GM12874 (cell line): ENCODE measurements around the gene RBMS3.

Experiments
- TF ChIP-seq, protein P1 (sequence below): IDR thresholded peaks from 2 replicates; pipeline ENCODE4 v1.5.1; 2011; ENCODE audit warnings: low read depth, mild to moderate bottlenecking, control low read depth, low read length, moderate library complexity; ENCODE audit not compliant: insufficient read depth

Gene RBMS3

DNA sequence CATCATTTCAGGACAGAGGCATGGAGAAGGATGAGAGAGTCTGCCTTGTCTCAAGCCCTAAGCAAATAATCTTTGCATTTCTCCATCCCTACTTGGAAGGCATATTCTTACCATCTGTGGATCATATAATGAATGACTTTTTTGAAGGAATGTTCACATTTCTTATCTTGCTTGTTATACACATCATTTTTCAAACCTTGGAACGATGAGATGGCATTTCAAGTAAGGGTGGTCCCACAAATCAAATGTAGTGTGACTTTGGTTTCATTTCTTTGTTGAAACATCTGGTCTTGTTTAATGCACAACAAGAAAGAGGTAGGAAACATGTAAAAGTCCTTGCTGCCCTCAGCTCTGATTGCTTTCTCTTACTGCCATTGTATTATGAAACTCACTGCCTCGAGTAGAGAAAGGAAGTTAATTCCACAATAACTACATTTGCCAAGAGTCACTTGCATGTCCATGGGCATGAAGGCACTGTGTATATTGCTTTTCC is 32.1 kb downstream of the RBMS3 start:
- TF ChIP-seq, protein P1, sequence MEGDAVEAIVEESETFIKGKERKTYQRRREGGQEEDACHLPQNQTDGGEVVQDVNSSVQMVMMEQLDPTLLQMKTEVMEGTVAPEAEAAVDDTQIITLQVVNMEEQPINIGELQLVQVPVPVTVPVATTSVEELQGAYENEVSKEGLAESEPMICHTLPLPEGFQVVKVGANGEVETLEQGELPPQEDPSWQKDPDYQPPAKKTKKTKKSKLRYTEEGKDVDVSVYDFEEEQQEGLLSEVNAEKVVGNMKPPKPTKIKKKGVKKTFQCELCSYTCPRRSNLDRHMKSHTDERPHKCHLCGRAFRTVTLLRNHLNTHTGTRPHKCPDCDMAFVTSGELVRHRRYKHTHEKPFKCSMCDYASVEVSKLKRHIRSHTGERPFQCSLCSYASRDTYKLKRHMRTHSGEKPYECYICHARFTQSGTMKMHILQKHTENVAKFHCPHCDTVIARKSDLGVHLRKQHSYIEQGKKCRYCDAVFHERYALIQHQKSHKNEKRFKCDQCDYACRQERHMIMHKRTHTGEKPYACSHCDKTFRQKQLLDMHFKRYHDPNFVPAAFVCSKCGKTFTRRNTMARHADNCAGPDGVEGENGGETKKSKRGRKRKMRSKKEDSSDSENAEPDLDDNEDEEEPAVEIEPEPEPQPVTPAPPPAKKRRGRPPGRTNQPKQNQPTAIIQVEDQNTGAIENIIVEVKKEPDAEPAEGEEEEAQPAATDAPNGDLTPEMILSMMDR: no peak

DNA sequence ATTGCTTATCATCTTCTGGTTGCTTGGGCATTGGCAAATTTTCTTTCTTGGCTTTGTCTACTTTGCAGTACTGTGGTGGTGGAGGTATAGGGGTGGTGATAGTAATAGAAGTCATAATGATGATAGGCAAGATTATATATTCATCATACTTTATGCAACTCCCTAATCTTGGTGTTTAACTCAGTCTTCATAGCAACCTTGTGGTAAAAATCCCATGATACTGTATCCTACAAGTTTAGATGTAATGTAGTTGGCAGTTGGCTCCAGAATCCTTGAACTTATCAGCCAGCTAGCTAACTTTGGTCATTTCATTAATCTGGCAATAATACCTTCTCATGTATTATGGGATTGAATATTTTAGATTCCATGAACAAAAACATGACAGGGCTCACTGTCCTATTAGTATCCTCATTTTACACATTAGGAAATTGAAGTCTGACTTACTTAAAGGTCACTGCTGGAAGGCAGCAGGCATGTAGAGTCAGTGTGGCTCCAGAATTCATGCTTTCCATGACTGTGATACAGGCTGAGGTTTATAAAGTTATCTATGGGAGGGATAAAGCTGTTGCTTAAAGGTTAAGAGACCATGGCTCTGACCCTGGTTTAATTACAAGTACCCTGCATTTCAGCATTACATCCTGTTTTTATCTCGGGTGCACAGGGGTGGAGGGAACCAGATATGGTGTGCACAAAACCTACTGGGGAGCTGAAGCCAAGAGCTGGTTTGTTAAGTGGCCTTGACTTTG is 33.3 kb downstream of the RBMS3 start:
- TF ChIP-seq, protein P1: no peak

DNA sequence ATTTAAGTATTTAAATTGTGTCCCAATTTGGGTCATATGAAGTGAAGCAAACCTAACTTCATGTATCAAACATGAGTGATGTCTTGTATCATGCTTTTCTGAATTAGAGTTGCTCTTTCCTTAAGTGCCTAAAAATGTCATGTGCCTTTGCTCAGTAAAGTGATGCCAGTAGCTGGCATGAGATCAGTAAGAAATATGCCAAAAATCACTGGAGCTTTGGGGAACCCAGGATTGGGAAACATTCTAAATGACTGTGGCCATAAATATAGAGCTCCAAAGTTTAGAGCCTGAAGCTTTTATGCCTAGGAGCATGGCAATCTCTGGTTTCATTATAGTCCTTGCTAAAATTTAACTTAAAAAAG is 33.8 kb downstream of the RBMS3 start:
- TF ChIP-seq, protein P1: no peak

DNA sequence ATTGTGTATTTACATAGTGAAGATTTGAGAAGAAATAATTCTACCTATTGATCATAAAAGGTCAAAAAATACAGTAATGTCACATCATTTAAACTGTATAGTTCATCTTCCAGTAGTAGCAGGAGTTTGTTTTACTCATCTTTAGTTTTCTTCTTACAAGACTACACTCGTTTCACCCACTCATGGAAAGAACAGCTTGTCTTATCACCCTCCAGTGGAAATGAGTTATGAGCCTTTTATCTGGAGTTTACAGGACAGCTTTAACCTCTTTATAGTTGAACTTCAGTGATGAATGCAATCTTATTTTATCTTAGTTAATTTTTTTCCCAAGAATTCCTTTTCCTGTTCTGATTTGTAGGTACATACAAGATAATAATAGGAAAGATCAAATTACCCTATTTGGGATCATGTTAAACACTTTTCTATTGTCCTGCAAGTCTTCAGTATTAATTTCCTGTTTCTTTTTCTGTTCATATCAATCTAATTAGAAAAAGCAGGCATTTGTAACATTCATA is 36.8 kb downstream of the RBMS3 start:
- TF ChIP-seq, protein P1: no peak

DNA sequence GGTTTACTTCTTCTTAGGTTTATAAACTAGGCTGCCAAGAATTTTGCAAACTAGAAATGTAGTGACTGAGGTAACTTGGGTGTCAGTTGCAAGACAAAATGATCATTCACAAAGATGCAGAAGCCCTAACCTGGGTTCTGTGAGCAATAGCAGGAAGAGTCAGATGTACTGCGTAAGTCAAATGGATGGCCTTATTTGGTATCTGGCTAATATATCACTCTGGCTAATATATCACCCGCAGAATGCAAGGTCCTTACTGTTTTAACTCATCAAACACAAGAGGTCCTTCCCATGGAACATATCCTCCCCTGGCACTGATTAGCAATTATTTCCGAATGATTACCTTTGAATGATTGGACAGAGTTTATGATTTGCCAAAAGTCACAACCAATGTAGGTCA is 37.4 kb downstream of the RBMS3 start:
- TF ChIP-seq, protein P1: no peak

DNA sequence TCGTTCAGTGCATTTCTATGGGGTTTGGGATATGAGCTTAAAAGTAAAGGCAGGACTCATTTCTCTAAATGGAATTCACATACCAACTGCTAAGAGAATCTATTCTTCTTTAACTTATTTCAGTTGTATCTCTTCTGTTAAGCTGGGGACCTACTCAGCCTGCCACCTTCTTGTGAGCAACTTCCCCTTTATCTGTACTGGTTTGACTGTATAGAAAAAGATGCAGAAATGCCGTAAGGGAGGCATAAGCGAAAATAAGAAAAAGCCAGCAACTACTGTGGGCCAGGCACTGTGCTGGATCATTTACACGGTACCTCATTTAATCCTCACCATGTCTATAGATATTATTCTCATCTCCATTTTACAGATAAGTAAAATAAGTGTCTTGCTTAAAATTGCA is 38.4 kb downstream of the RBMS3 start:
- TF ChIP-seq, protein P1: no peak

DNA sequence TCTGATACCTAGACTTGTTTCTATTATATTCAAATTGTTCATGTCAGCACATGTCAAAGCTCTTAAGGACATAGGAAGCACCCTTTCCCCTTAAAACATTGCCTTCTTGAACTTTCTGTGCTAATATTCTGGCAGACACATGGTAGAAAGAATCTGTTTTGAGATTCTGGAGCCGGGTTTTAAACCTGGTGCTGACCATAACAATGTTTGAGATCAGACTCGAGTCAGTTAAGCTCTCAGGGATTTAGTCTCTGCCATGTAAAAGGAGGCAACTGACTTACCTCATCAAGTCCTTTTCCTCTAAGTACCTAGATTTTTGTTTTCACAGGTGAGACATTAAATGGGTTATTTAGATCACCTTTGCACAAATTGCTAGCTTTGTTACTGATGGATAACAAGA is 38.9 kb downstream of the RBMS3 start:
- TF ChIP-seq, protein P1: no peak
